Right lobe of liver (tissue), 6 donors: ENCODE measurements around the gene TRMT44. TPM values are rescaled to one million over a fixed set of nuclear protein-coding genes. Genes with fewer than 3 reads are reported as not detected.
A peak's percentile ranks its signal among the peaks of the same experiment; 100 is the strongest.
"Not testable (repeated sequence)": the region's sequence is repeated elsewhere in the genome, so short reads cannot be mapped to it uniquely, and the experiment has no call there.

ENCODE experiments used
- ATAC-seq, 4 donors: fragments of 200-7000 bp; cut with Tn5 transposase; one replicate each; pipeline ENCODE4 v1.9.1; 2020; ENCODE audit warnings: mild to moderate bottlenecking in 4 of 4, moderate library complexity in 4 of 4
- DNase-seq, 3 donors: peaks; one replicate each; pipeline ENCODE4 v3.0.0-alpha.2; 2020
- H3K27ac ChIP-seq, 3 donors: fragments of 200-600 bp; one replicate each; pipeline ENCODE4 v1.8.0; 2022
- H3K27me3 ChIP-seq, 2 donors: fragments of 200-600 bp; one replicate each; pipeline ENCODE4 v1.8.0; 2022
- H3K36me3 ChIP-seq, 4 donors: fragments of 200-600 bp; sonication (generic) in 1 of 4; one replicate each; pipeline versions ENCODE4 v1.5.1 to v1.8.0; 2017 to 2022; ENCODE audit warnings: control low read depth in 1 of 4
- H3K4me1 ChIP-seq, 4 donors: fragments of 200-600 bp; sonication (generic) in 1 of 4; one replicate each; pipeline versions ENCODE4 v1.5.1 to v1.8.0; 2017 to 2022; ENCODE audit warnings: control low read depth in 1 of 4
- H3K4me3 ChIP-seq, 3 donors: fragments of 200-600 bp; one replicate each; pipeline ENCODE4 v1.8.0; 2022
- H3K9me3 ChIP-seq, 4 donors: fragments of 200-600 bp; sonication (generic) in 1 of 4; one replicate each; pipeline versions ENCODE4 v1.5.1 to v1.8.0; 2017 to 2022; ENCODE audit warnings: control low read depth in 1 of 4
- POLR2A ChIP-seq: fragments of 450-650 bp; IDR thresholded peaks from one replicate; pipeline ENCODE4 v1.6.1; 2017; ENCODE audit warnings: antibody characterized with exemption, mild to moderate bottlenecking
- WGBS: methylation state at CpG from one replicate; pipeline ENCODE4 v1.1.6; 2018; ENCODE audit warnings: low coverage, low lambda C conversion rate; ENCODE audit not compliant: insufficient coverage; ENCODE audit errors: missing lambda C conversion rate; 5-methylcytosine and 5-hydroxymethylcytosine counted together
- intact Hi-C, 2 donors: fragments of 100-400 bp; cut with DNase I; formaldehyde crosslinking; loops; one replicate each; pipeline versions ENCODE4 v1.11.2 to v1.14.1; 2022
- total RNA-seq, 6 experiments: library from RNA; depleted of rRNA in 2 of 6; stranded (reverse); fragments of >200 nt in 2 of 6; fragmentation: NEBNext Ultra II Directional in 3 of 6; extraction: Animal tissue kit (Norgen Biotek cat#: 25700) in 3 of 6; gene quantifications; one replicate each; pipeline versions ENCODE4 v1.1.0 to v1.2.4, GENCODE V29; 2016 to 2023
- TF ChIP-seq, protein P1 (sequence below), 4 donors: fragments of 200-600 bp in 3 of 4; fragments of 450-650 bp in 1 of 4; IDR thresholded peaks; one replicate each; pipeline versions ENCODE4 v1.5.1 to v1.8.0; 2016 to 2022; ENCODE audit warnings: antibody characterized with exemption in 4 of 4, mild to moderate bottlenecking in 2 of 4
- donor health status: DM: no; HTN: yes; CAD: no.
- donor health status: DM: no; HTN: no; CAD: no.
- donor health status: DM: no; HTN: no; CAD: no.
- donor health status: DM: no; HTN: yes; CAD: no.
- donor health status: DM: no; HTN: yes; CAD: no.

The TRMT44 gene
- total RNA-seq, 6 experiments from 2014 or later: 8.8 to 10.6 (median 9.6) TPM

GRCh38 chr4:8478371-8478770, 37.8 kb downstream of the TRMT44 start:
- Histone ChIP-seq H3K4me1 (no peaks in the 10 kb centered on the region), H3K27ac (no peak overlapping the region), H3K4me3 (no peak overlapping the region), H3K9me3 (no peaks in the 10 kb centered on the region), H3K36me3 (peaks cover 0 to 7% (median 0%) of the 10 kb centered on the region in 4 donors), H3K27me3 (no peaks in the 10 kb centered on the region)
- no peak for TF ChIP-seq POLR2A
- TF ChIP-seq, protein P1, sequence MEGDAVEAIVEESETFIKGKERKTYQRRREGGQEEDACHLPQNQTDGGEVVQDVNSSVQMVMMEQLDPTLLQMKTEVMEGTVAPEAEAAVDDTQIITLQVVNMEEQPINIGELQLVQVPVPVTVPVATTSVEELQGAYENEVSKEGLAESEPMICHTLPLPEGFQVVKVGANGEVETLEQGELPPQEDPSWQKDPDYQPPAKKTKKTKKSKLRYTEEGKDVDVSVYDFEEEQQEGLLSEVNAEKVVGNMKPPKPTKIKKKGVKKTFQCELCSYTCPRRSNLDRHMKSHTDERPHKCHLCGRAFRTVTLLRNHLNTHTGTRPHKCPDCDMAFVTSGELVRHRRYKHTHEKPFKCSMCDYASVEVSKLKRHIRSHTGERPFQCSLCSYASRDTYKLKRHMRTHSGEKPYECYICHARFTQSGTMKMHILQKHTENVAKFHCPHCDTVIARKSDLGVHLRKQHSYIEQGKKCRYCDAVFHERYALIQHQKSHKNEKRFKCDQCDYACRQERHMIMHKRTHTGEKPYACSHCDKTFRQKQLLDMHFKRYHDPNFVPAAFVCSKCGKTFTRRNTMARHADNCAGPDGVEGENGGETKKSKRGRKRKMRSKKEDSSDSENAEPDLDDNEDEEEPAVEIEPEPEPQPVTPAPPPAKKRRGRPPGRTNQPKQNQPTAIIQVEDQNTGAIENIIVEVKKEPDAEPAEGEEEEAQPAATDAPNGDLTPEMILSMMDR (IDR thresholded peaks at IDR 0.05): no peak
- intact Hi-C loops: loop anchor here in 1 of 2 donors (10.0 kb wide), 1 partner anchor 116 kb away; the partner anchor contains the start of gene CPZ
- DNase-seq (no peak), ATAC-seq (peak in 1 of 4 donors; percentile 5)
- WGBS: 80% methylated on average over 2 of the region's 9 CpGs

DNA sequence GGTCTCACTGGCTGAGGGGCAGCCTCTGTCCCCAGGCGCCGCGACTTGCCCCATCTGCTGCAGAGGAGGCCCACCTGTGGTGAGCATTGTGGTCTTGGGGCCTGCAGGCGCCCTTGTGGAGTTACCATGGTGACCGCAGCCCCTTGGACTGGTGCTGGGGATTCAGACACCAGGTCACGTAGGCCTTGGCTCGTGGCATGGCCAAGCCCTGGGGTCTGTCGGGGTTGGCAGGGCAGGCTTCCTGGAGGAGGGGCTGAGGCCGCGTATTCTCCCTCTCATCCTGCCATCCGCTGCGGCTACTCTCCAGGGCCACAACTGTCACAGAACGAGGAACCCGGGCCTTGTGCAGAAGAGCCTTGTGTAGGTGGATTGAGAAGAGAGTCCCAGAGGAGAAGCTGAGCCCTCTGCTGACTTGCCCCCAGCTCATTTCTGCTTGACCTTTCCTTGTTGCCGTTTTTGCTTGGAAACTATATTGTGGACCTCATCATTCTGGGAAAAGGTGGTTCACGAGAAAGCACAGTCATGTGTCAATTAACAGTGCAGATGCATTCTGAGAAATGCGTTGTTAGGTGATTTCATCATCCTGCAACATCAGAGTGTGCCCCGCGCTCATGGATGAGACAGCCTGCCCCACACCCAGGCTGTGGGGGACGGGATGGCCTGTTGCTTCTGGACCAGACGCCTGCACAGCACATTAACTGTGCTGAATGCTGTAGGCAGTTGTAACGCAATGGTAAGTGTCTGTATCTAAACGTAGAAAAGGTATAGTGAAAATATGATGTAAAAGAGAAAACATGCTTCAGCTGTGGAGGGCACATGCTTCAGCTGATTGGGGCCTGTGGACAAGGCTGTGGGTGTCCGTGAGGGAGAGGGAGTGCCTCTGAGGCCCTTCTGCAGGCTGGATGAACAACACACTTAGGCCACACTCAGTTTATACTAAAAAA, 38.5 kb downstream of the TRMT44 start:
- intact Hi-C loops: loop anchor here in 1 of 2 donors (10.0 kb wide), 1 partner anchor 116 kb away; the partner anchor contains the start of gene CPZ
- DNase-seq (no peak), ATAC-seq (no peak)
- no peaks in the 10 kb centered on the region for H3K27me3 ChIP-seq
- no peak overlapping the region for H3K27ac ChIP-seq
- H3K36me3 ChIP-seq: peaks cover 0 to 7% (median 0%) of the 10 kb centered on the region in 4 donors
- TF ChIP-seq, protein P1 (IDR thresholded peaks at IDR 0.05): no peak
- TF ChIP-seq POLR2A: no peak
- H3K4me1 ChIP-seq: no peaks in the 10 kb centered on the region
- 78% methylated on average over 10 of the region's 24 CpGs for WGBS
- no peaks in the 10 kb centered on the region for H3K9me3 ChIP-seq
- no peak overlapping the region for H3K4me3 ChIP-seq

- no peak for TF ChIP-seq POLR2A
- TF ChIP-seq, protein P1 (IDR thresholded peaks at IDR 0.05): no peak
Observed at GRCh38 chr4:8480221-8480620, 39.6 kb downstream of the TRMT44 start.

DNA sequence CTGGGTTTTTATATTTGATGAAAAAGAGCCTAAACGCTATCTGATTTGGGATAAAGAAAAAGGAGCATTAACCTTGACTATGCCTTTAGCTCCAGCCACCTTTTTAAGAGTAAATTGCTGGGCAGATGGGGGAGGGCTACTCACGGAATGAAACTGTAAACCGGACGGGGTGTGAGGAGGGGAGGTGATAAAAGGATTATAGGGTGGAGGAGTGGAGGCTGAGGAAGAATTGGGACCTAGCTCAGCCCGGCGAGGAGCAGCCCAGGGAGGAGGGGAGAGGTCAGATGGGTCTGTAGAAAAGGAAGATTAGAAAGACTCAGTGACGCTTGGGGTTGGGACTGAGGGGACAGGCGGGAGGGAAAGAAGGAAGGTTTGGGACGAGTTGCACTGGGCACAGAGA, 46.1 kb downstream of the TRMT44 start:
- H3K27ac ChIP-seq, H3K36me3 ChIP-seq, intact Hi-C loops, H3K4me1 ChIP-seq, H3K9me3 ChIP-seq, ATAC-seq, H3K4me3 ChIP-seq, DNase-seq, H3K27me3 ChIP-seq: not testable (repeated sequence)
- WGBS: 61% methylated on average over 9 of the region's 9 CpGs

More at GRCh38 chr4:8480221-8480620, 39.6 kb downstream of the TRMT44 start:
- no peak for DNase-seq
- H3K27me3 ChIP-seq: no peaks in the 10 kb centered on the region
- intact Hi-C loops: no loop called here
- H3K36me3 ChIP-seq: peaks cover 0 to 7% (median 0%) of the 10 kb centered on the region in 4 donors
- H3K4me3 ChIP-seq: no peak overlapping the region
- no peak overlapping the region for H3K27ac ChIP-seq
- ATAC-seq: no peak
- no peaks in the 10 kb centered on the region for H3K9me3 ChIP-seq
- H3K4me1 ChIP-seq: no peaks in the 10 kb centered on the region
- WGBS: 91% methylated on average over 7 of the region's 11 CpGs

GRCh38 chr4:8488791-8489369, 48.3 kb downstream of the TRMT44 start:
- no peaks in the 10 kb centered on the region for H3K36me3 ChIP-seq
- no peak overlapping the region for H3K4me3 ChIP-seq
- no peak for TF ChIP-seq POLR2A
- TF ChIP-seq, protein P1 (IDR thresholded peaks at IDR 0.05): no peak
- H3K27me3 ChIP-seq: no peaks in the 10 kb centered on the region
- ATAC-seq (no peak), DNase-seq (no peak)
- H3K27ac ChIP-seq: no peak overlapping the region
- intact Hi-C loops: no loop called here
- H3K4me1 ChIP-seq: no peaks in the 10 kb centered on the region
- no peaks in the 10 kb centered on the region for H3K9me3 ChIP-seq
- 100% methylated on average over 2 of the region's 5 CpGs for WGBS

DNA sequence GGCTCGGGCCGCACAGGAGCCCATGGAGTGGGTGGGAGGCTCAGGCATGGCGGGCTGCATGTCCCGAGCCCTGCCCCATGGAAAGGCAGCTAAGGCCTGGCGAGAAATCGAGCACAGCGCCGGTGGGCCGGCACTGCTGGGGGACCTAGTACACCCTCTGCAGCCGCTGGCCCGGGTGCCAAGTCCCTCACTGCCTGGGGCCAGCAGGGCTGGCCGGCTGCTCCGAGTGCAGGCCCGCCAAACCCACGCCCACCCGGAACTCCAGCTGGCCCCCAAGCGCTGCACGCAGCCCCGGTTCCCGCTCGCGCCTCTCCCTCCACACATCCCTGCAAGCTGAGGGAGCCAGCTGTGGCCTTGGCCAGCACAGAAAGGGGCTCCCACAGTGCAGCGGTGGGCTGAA, 50.9 kb downstream of the TRMT44 start:
- H3K27ac ChIP-seq, H3K4me3 ChIP-seq, DNase-seq, ATAC-seq, H3K27me3 ChIP-seq, H3K9me3 ChIP-seq, intact Hi-C loops, H3K36me3 ChIP-seq, H3K4me1 ChIP-seq: not testable (repeated sequence)
- 100% methylated on average over 2 of the region's 23 CpGs for WGBS
